Calu3 (cell line): Measurements from ENCODE around the gene TRIM8. TPM values are rescaled to one million over a fixed set of nuclear protein-coding genes. Genes with fewer than 3 reads are reported as not detected.

Experiments used
- BruUV-seq: library from RNA; stranded (reverse); fragments of 400-500 nt; replicated peaks from 2 replicates; lab custom pipeline; 2021; lab: Mats Ljungman, UMichigan
- CTCF ChIA-PET: fragments of 300-600 bp; sonication (Branson Sonifier 250); formaldehyde crosslinking; loops from one replicate; lab custom pipeline; 2022; ENCODE audit warnings: antibody characterized with exemption; lab: Charles Lee
- DNase-seq: peaks from one replicate; pipeline ENCODE4 v3.0.0; 2022
- H3K27ac Mint-ChIP-seq: one replicate; pipeline ENCODE4 v1.8.0; 2022; ENCODE audit warnings: mixed read lengths; ENCODE audit not compliant: unreplicated experiment
- H3K27me3 Mint-ChIP-seq: one replicate; pipeline ENCODE4 v1.8.0; 2022; ENCODE audit warnings: mixed read lengths; ENCODE audit not compliant: unreplicated experiment
- H3K36me3 Mint-ChIP-seq: one replicate; pipeline ENCODE4 v1.8.0; 2022; ENCODE audit warnings: mild to moderate bottlenecking, moderate library complexity, mixed read lengths; ENCODE audit not compliant: insufficient read depth, unreplicated experiment
- H3K4me1 Mint-ChIP-seq: one replicate; pipeline ENCODE4 v1.8.0; 2022; ENCODE audit warnings: mild to moderate bottlenecking, low read depth, mixed read lengths; ENCODE audit not compliant: unreplicated experiment
- H3K4me3 Mint-ChIP-seq: one replicate; pipeline ENCODE4 v1.8.0; 2022; ENCODE audit warnings: mild to moderate bottlenecking, low read depth, moderate library complexity, mixed read lengths; ENCODE audit not compliant: unreplicated experiment
- H3K9me3 Mint-ChIP-seq: one replicate; pipeline ENCODE4 v1.8.0; 2022; ENCODE audit warnings: low read depth, mixed read lengths; ENCODE audit not compliant: unreplicated experiment
- intact Hi-C: fragments of 100-400 bp; cut with micrococcal nuclease; formaldehyde crosslinking; loops from one replicate; pipeline ENCODE4 v1.10.0; 2022; ENCODE audit not compliant: unreplicated experiment
- total RNA-seq: library from RNA; stranded (reverse); gene quantifications from 2 replicates; pipeline ENCODE4 v1.2.3, GENCODE V29; 2022
- TF ChIP-seq, protein P1 (sequence below): fragments of 200-600 bp; IDR thresholded peaks from one replicate; pipeline ENCODE4 v1.8.0; 2022; ENCODE audit warnings: antibody characterized with exemption; ENCODE audit not compliant: unreplicated experiment

The TRIM8 gene
- total RNA-seq, 1 experiment from 2014 or later = 52.1 TPM

- no peaks in the 10 kb centered on the region for H3K4me1 Mint-ChIP-seq
- TF ChIP-seq, protein P1, sequence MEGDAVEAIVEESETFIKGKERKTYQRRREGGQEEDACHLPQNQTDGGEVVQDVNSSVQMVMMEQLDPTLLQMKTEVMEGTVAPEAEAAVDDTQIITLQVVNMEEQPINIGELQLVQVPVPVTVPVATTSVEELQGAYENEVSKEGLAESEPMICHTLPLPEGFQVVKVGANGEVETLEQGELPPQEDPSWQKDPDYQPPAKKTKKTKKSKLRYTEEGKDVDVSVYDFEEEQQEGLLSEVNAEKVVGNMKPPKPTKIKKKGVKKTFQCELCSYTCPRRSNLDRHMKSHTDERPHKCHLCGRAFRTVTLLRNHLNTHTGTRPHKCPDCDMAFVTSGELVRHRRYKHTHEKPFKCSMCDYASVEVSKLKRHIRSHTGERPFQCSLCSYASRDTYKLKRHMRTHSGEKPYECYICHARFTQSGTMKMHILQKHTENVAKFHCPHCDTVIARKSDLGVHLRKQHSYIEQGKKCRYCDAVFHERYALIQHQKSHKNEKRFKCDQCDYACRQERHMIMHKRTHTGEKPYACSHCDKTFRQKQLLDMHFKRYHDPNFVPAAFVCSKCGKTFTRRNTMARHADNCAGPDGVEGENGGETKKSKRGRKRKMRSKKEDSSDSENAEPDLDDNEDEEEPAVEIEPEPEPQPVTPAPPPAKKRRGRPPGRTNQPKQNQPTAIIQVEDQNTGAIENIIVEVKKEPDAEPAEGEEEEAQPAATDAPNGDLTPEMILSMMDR = no peak
- intact Hi-C loops = no loop called here
- no peaks in the 10 kb centered on the region for H3K36me3 Mint-ChIP-seq
- no peak overlapping the region for H3K27ac Mint-ChIP-seq
- no peak overlapping the region for H3K4me3 Mint-ChIP-seq
- CTCF ChIA-PET = no interaction called here
- no peaks in the 10 kb centered on the region for H3K27me3 Mint-ChIP-seq
- BruUV-seq = no TSS peak
- no peaks in the 10 kb centered on the region for H3K9me3 Mint-ChIP-seq
- no peak for DNase-seq
Measured at GRCh38 chr10:102597131-102597991, 46.9 kb upstream of the TRIM8 start.

DNA sequence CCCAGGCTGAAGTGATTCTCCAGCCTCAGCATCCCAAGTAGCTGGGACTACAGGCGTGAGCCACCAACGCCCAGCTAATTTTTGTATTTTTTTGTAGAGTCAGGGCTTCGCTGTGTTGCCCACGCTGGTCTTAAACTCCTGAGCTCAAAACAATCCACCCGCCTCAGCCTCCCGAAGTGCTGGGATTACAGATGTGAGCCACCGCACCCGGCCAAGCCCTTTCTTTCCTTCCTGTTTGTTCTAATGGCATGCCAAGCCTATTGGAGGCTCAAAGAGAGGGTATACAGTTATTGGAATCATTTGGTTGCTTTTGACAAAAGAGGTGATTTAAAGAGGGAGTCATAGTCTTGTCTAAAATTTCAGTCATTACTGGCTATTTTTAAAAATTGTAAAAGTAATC, 46.0 kb upstream of the TRIM8 start:
- intact Hi-C loops = no loop called here
- TF ChIP-seq, protein P1 = no peak
- Mint-ChIP-seq H3K36me3 (no peaks in the 10 kb centered on the region), H3K27ac (no peak overlapping the region), H3K9me3 (no peaks in the 10 kb centered on the region), H3K4me1 (no peaks in the 10 kb centered on the region), H3K4me3 (no peak overlapping the region), H3K27me3 (no peaks in the 10 kb centered on the region)
- CTCF ChIA-PET = no interaction called here
- DNase-seq = no peak
- no TSS peak for BruUV-seq

- intact Hi-C loops = no loop called here
- DNase-seq = no peak
- Mint-ChIP-seq H3K27ac (no peak overlapping the region), H3K27me3 (no peaks in the 10 kb centered on the region), H3K36me3 (no peaks in the 10 kb centered on the region), H3K9me3 (no peaks in the 10 kb centered on the region), H3K4me1 (peaks cover 12% of the 10 kb centered on the region), H3K4me3 (no peak overlapping the region)
- TF ChIP-seq, protein P1 = no peak
- CTCF ChIA-PET = no interaction called here
- no TSS peak for BruUV-seq
Measured at GRCh38 chr10:102599565-102600327, 44.5 kb upstream of the TRIM8 start.

- intact Hi-C loops = no loop called here
- H3K36me3 Mint-ChIP-seq = no peaks in the 10 kb centered on the region
- no peak for DNase-seq
- no TSS peak for BruUV-seq
- no peak overlapping the region for H3K27ac Mint-ChIP-seq
- CTCF ChIA-PET = no interaction called here
- TF ChIP-seq, protein P1 = no peak
- H3K4me3 Mint-ChIP-seq = no peak overlapping the region
- H3K27me3 Mint-ChIP-seq = no peaks in the 10 kb centered on the region
- H3K4me1 Mint-ChIP-seq = peaks cover 16% of the 10 kb centered on the region
- no peaks in the 10 kb centered on the region for H3K9me3 Mint-ChIP-seq
Measured at GRCh38 chr10:102600816-102601215, 43.5 kb upstream of the TRIM8 start.
